ENCODE measurements around the gene ADGRD2. TPM values are rescaled to one million over a fixed set of nuclear protein-coding genes. Genes with fewer than 3 reads are reported as not detected.

The ADGRD2 gene
- polyA plus RNA-seq, 1 donor (not counting 4 experiments of a cell fraction or from before 2014, with no cell fraction given), result not detected

GRCh38 chr9:124450931-124451661 is 845 bp downstream of the ADGRD2 start:
- peaks cover 11% of the 10 kb centered on the region for H3K27me3 ChIP-seq (ENCODE audit: control insufficient read depth, extremely low read depth, insufficient read depth, low read length)
- no peaks in the 10 kb centered on the region for H3K36me3 ChIP-seq (ENCODE audit: control insufficient read depth in 2 of 2, extremely low read depth in 1 of 2, insufficient read depth in 2 of 2, low read length in 2 of 2)
- H4K20me1 ChIP-seq (ENCODE audit: control insufficient read depth, extremely low read depth, insufficient read depth, low read length), result no peaks in the 10 kb centered on the region
- dilution Hi-C loops (cut with MboI; ENCODE audit: extremely low pct_ligation_motif_present, low sequenced_read_pairs), result no loop called here
- no peak overlapping the region for H2AFZ ChIP-seq (ENCODE audit: control insufficient read depth, low read length)
- no peak overlapping the region for H3K9ac ChIP-seq (ENCODE audit: control insufficient read depth, extremely low read depth, insufficient read depth, low read length)
- H3K9me1 ChIP-seq (ENCODE audit: control insufficient read depth, extremely low read depth, insufficient read depth, low read length), result no peaks in the 10 kb centered on the region
- no peak for TF ChIP-seq EZH2 (IDR thresholded peaks at IDR 0.05; ENCODE audit: low read length)
- TF ChIP-seq CTCF (optimal IDR thresholded peaks at IDR 0.05 in 1 of 3, IDR thresholded peaks at IDR 0.05 in 1 of 3, conservative IDR thresholded peaks at IDR 0.05 in 1 of 3; ENCODE audit: extremely low read depth in 1 of 3, insufficient read depth in 2 of 3, low read length in 3 of 3), result no peak
- H3K79me2 ChIP-seq (ENCODE audit: control insufficient read depth, insufficient read depth, low read length), result no peaks in the 10 kb centered on the region
- H3K4me1 ChIP-seq (ENCODE audit: control insufficient read depth, extremely low read depth, insufficient read depth, low read length), result peaks cover 8% of the 10 kb centered on the region
- H3K9me3 ChIP-seq (ENCODE audit: control insufficient read depth, low read depth, low read length), result peaks cover 3% of the 10 kb centered on the region
- FAIRE-seq (no peak), DNase-seq (ENCODE audit: low read depth, low spot score) (no peak)
- H3K27ac ChIP-seq (ENCODE audit: control insufficient read depth, insufficient read depth, low read length), result no peak overlapping the region
- H3K4me2 ChIP-seq (ENCODE audit: control insufficient read depth, extremely low read depth, insufficient read depth, low read depth, low read length), result peak overlapping the region; percentile 73
- H3K4me3 ChIP-seq (ENCODE audit: control insufficient read depth in 2 of 3, extremely low read depth in 1 of 3, insufficient read depth in 2 of 3, low read depth in 1 of 3, low read length in 3 of 3), result no peak overlapping the region

- Histone ChIP-seq H3K79me2 (ENCODE audit: control insufficient read depth, insufficient read depth, low read length) (no peaks in the 10 kb centered on the region), H3K27me3 (ENCODE audit: control insufficient read depth, extremely low read depth, insufficient read depth, low read length) (peaks cover 11% of the 10 kb centered on the region), H3K4me1 (ENCODE audit: control insufficient read depth, extremely low read depth, insufficient read depth, low read length) (peaks cover 2% of the 10 kb centered on the region), H3K4me2 (ENCODE audit: control insufficient read depth, extremely low read depth, insufficient read depth, low read depth, low read length) (no peak overlapping the region), H3K4me3 (ENCODE audit: control insufficient read depth in 2 of 3, extremely low read depth in 1 of 3, insufficient read depth in 2 of 3, low read depth in 1 of 3, low read length in 3 of 3) (no peak overlapping the region), H3K9ac (ENCODE audit: control insufficient read depth, extremely low read depth, insufficient read depth, low read length) (no peak overlapping the region), H3K9me3 (ENCODE audit: control insufficient read depth, low read depth, low read length) (peaks cover 3% of the 10 kb centered on the region), H3K27ac (ENCODE audit: control insufficient read depth, insufficient read depth, low read length) (no peak overlapping the region), H2AFZ (ENCODE audit: control insufficient read depth, low read length) (no peak overlapping the region), H3K9me1 (ENCODE audit: control insufficient read depth, extremely low read depth, insufficient read depth, low read length) (no peaks in the 10 kb centered on the region), H3K36me3 (ENCODE audit: control insufficient read depth in 2 of 2, extremely low read depth in 1 of 2, insufficient read depth in 2 of 2, low read length in 2 of 2) (no peaks in the 10 kb centered on the region), H4K20me1 (ENCODE audit: control insufficient read depth, extremely low read depth, insufficient read depth, low read length) (no peaks in the 10 kb centered on the region)
- DNase-seq (ENCODE audit: low read depth, low spot score), result no peak
- dilution Hi-C loops (cut with MboI; ENCODE audit: extremely low pct_ligation_motif_present, low sequenced_read_pairs), result no loop called here
- TF ChIP-seq CTCF (optimal IDR thresholded peaks at IDR 0.05 in 1 of 3, IDR thresholded peaks at IDR 0.05 in 1 of 3, conservative IDR thresholded peaks at IDR 0.05 in 1 of 3; ENCODE audit: extremely low read depth in 1 of 3, insufficient read depth in 2 of 3, low read length in 3 of 3), result no peak
- TF ChIP-seq EZH2 (IDR thresholded peaks at IDR 0.05; ENCODE audit: low read length), result no peak
- no peak for FAIRE-seq
Observed at GRCh38 chr9:124452326-124452725, 2.1 kb downstream of the ADGRD2 start.

Data from keratinocyte (primary cell).